GM04503 (cell line): ENCODE results near the gene IFRD1.

Source experiments
- DNase-seq: peaks from one replicate; pipeline ENCODE4 v3.0.0-alpha.2; 2012; ENCODE audit warnings: low read depth

IFRD1 gene

DNA sequence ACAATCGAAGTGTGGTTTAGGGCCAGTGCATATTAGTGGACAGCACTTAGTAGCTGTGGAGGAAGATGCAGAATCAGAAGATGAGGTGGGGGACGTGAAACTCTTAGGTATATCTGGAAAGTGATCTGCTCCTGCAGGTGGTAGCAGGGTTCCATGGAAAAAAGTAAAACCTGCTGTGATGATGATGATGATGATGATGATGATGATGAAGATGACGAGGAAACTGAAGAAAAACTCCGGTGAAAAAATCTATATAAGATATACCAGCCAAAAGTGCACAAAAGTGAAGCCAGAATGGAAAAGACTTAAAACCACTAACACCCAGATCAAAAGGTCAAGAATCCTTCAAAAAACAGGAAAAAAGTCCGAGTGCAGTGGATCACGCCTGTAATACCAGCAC is 70.5 kb downstream of the IFRD1 start:
- no peak for DNase-seq

- DNase-seq, result no peak
These were observed 71.7 kb downstream of the IFRD1 start for GRCh38 chr7:112521942-112522341.

DNA sequence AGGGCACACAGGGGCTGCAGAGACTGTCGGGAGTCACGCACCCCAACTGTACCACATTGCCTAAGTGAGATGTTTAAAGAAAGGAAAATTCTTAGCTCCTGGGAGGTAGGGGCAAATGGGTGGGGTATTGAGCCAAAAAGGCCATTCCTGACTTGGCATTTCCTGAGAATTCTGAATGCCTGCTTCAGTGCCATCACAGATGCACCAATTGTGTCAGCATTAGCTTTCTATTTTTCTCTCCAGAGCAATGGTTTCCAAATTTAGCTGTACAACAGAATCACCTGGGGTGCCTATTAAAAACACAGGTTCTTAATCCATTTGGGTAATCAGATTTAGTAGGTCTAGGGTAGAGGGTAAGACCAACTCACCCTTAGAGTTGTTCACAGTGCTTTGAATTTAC is 73.6 kb downstream of the IFRD1 start:
- no peak for DNase-seq
